Activated T-cell treated with anti-CD3 and anti-CD28 coated beads, Interleukin-2, amount 50 U/mL, for 1 hour (primary cell): ENCODE measurements around the gene CFHR4.
"Not testable (repeated sequence)": the region's sequence is repeated elsewhere in the genome, so short reads cannot be mapped to it uniquely, and the experiment has no call there.

Experiments used
- DNase-seq: peaks from one replicate; pipeline ENCODE4 v3.0.0-alpha.2; 2020

The CFHR4 gene

GRCh38 chr1:196887515-196888239 is at the start of gene CFHR4:
Gene CFHR4, plus strand, starts transcription at chr1:196888052. Its CDS starts 99 bp downstream, at chr1:196888151.
- no peak for DNase-seq

GRCh38 chr1:196849613-196850492 is 38.0 kb upstream of the CFHR4 start:
- DNase-seq = not testable (repeated sequence)

GRCh38 chr1:196856053-196856452 is 31.8 kb upstream of the CFHR4 start:
- DNase-seq = no peak

- DNase-seq = no peak
Observed at GRCh38 chr1:196857188-196857587, 30.7 kb upstream of the CFHR4 start.

- DNase-seq = no peak
Observed at GRCh38 chr1:196858811-196859210, 29.0 kb upstream of the CFHR4 start.

GRCh38 chr1:196860323-196860884 is 27.4 kb upstream of the CFHR4 start:
- DNase-seq = no peak

- DNase-seq = no peak
Observed at GRCh38 chr1:196861429-196861828, 26.4 kb upstream of the CFHR4 start.

GRCh38 chr1:196866974-196867373 is 20.9 kb upstream of the CFHR4 start:
- no peak for DNase-seq

GRCh38 chr1:196873385-196873784 is 14.5 kb upstream of the CFHR4 start:
- DNase-seq = no peak

GRCh38 chr1:196875935-196876334 is 11.9 kb upstream of the CFHR4 start:
- DNase-seq = no peak

GRCh38 chr1:196877964-196878363 is 9.9 kb upstream of the CFHR4 start:
- no peak for DNase-seq

GRCh38 chr1:196886560-196886959 is 1.3 kb upstream of the CFHR4 start:
- DNase-seq = not testable (repeated sequence)

- DNase-seq = no peak
Observed at GRCh38 chr1:196890668-196891067, 2.8 kb downstream of the CFHR4 start.

- DNase-seq = no peak
Observed at GRCh38 chr1:196891251-196891650, 3.4 kb downstream of the CFHR4 start.

- no peak for DNase-seq
Observed at GRCh38 chr1:196896355-196896754, 8.5 kb downstream of the CFHR4 start.

- no peak for DNase-seq
Observed at GRCh38 chr1:196897158-196897828, 9.4 kb downstream of the CFHR4 start.

GRCh38 chr1:196902344-196902743 is 14.5 kb downstream of the CFHR4 start:
- no peak for DNase-seq

GRCh38 chr1:196910215-196910614 is 22.4 kb downstream of the CFHR4 start:
- DNase-seq = no peak

GRCh38 chr1:196912283-196912682 is 24.4 kb downstream of the CFHR4 start:
- DNase-seq = not testable (repeated sequence)

- DNase-seq = not testable (repeated sequence)
Observed at GRCh38 chr1:196926839-196927238, 39.0 kb downstream of the CFHR4 start.

- DNase-seq = not testable (repeated sequence)
Observed at GRCh38 chr1:196932853-196933252, 45.0 kb downstream of the CFHR4 start.

GRCh38 chr1:196933531-196934189 is 45.8 kb downstream of the CFHR4 start:
- no peak for DNase-seq

GRCh38 chr1:196941474-196941873 is 53.6 kb downstream of the CFHR4 start:
- DNase-seq = not testable (repeated sequence)
